Left renal cortex interstitium (tissue), 4 donors: ENCODE measurements around the gene KIF5C. TPM values are rescaled to one million over a fixed set of nuclear protein-coding genes. Genes with fewer than 3 reads are reported as not detected.
"Not testable (repeated sequence)": the region's sequence is repeated elsewhere in the genome, so short reads cannot be mapped to it uniquely, and the experiment has no call there.

Experiments used
- DNase-seq, 4 donors: peaks; one replicate each; pipeline ENCODE4 v3.0.0-alpha.2; 2013; ENCODE audit warnings: low read depth in 4 of 4, low spot score in 2 of 4, missing footprints in 1 of 4
- polyA plus RNA-seq, 4 donors: library from polyadenylated mRNA; unstranded; fragments of 120-200 nt; gene quantifications; one replicate each; pipeline ENCODE4 v1.2.1, GENCODE V29; 2013; ENCODE audit not compliant: insufficient read length in 4 of 4

Gene KIF5C
- polyA plus RNA-seq, 4 donors, result 3.8 to 5.7 (median 4.0) TPM

GRCh38 chr2:148959745-148960144 is 84.7 kb downstream of the KIF5C start:
- DNase-seq, result no peak

GRCh38 chr2:148960483-148960882 is 85.5 kb downstream of the KIF5C start:
- no peak for DNase-seq

DNA sequence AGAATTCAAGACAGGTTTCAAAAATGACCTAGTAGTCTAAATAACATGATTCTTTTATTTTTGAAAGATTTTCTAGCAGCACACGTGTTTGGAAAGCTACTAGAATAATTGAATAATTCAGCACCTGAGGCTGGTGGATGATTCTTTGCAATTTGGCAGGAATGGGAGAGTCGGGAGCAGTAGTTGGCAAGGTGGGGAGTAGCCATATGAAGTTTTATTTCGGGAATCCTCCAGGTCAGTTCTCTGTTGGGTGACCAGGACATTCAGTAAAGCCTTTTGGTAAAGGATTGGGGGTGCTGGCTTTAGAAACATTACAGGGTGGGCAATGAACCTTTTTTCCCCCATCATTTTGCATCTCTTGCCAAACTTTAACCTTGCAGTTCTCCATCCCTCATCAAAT is 88.4 kb downstream of the KIF5C start:
- no peak for DNase-seq

- DNase-seq, result no peak
These were observed 90.8 kb downstream of the KIF5C start for GRCh38 chr2:148965623-148966437.

DNA sequence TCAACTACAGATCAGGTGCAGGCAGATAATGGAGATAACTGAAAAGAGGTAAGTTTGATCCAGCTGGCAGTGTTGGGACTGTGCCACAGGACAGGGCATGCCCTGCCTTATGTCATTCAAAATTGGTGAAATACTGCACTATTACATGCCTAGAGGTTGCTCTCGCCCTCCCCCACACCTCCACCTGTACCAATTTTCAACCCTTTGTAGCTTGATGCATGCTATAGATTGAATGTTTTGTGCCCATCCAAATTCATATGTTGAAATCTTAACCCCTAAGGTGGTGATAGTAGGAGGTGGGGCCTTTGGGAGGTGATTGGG is 91.4 kb downstream of the KIF5C start:
- DNase-seq, result no peak

DNA sequence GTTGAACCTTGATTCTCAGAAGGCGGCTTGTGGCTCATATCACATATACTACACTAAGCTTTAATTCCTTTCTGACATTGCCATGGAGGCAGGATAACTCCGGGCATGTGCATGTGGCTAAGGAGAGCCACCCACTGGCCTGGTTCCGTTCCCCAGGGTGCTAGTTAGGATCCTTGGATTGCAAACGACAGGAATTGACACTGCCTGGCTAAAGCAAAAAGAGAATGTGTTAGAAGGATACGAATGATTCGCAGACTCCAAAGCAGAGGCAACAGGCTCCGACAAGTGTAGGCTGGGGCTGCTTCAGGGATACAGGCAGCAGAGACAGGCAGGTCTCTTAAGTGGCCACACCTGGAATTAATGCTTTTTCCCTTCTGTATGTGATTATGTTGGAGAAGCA is 92.0 kb downstream of the KIF5C start:
- no peak for DNase-seq

- peak in 1 of 4 donors; percentile 14 for DNase-seq
These were observed 92.6 kb downstream of the KIF5C start for GRCh38 chr2:148967578-148967977.

GRCh38 chr2:148968301-148968700 is 93.3 kb downstream of the KIF5C start:
- DNase-seq, result no peak

GRCh38 chr2:148968776-148969319 is 93.8 kb downstream of the KIF5C start:
- no peak for DNase-seq

DNA sequence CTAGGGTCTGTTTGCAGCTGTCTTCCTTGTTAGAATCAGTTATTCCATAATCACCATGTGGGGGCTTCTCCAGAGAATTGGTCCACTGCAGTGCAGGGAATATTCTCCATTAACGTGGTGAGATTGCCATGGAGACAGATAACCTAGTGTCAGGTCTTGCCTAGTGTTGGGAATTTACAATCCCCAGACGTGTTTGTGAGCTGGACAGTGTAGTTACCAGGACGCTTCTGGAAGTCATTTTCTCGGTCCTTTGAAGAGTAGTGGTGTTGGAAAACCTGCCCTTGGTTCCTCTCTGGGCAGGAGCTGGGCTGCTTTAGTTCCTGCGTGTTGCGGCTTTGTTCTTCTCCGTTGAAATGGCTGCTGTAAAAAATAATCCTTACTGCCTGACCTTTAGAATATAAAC is 94.6 kb downstream of the KIF5C start:
- DNase-seq, result no peak

- DNase-seq, result no peak
These were observed 95.4 kb downstream of the KIF5C start for GRCh38 chr2:148970385-148970784.

- no peak for DNase-seq
These were observed 96.5 kb downstream of the KIF5C start for GRCh38 chr2:148971547-148971946.

DNA sequence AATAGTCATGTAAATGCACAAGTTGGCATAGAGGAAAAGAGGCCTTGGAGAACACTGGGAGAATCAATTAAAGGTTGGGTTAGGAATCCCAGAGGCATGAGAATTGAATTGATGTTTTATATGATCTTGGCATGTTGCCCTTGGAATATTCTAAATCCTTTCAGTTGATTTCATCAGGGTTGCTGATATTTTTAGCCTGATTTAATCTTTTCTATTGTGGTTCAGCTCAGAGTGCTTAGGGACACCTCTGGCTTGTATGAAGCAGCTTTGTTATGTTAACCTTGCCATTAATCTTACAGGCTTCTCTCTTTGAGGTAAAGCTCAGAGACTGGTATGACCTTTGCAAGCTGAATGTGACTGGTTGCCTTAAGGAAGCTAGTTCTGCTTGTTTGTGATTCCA is 99.1 kb downstream of the KIF5C start:
- DNase-seq, result no peak

GRCh38 chr2:148978026-148978685 is 103.1 kb downstream of the KIF5C start:
- DNase-seq, result no peak

- DNase-seq, result no peak
These were observed 103.7 kb downstream of the KIF5C start for GRCh38 chr2:148978706-148979105.

GRCh38 chr2:148979164-148979918 is 104.3 kb downstream of the KIF5C start:
- DNase-seq, result no peak

DNA sequence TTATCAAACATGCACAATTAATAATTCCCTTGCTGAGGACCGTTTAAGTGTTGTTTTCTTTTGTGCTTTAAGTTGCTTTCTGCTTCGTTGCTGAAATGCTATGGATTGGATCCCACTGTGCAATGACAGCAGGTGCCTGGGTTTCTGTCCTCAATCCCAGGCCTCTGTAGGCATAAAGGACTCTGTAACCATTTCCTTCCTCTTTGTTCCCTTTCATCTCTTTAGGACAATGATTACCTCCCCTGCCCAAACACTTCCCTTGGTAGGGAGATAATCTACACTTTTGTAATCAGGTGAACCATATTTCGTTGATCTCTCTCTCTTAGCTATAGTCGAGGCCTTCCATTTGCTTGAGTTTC is 104.9 kb downstream of the KIF5C start:
- DNase-seq, result no peak

GRCh38 chr2:148980496-148980895 is 105.5 kb downstream of the KIF5C start:
- DNase-seq, result not testable (repeated sequence)

DNA sequence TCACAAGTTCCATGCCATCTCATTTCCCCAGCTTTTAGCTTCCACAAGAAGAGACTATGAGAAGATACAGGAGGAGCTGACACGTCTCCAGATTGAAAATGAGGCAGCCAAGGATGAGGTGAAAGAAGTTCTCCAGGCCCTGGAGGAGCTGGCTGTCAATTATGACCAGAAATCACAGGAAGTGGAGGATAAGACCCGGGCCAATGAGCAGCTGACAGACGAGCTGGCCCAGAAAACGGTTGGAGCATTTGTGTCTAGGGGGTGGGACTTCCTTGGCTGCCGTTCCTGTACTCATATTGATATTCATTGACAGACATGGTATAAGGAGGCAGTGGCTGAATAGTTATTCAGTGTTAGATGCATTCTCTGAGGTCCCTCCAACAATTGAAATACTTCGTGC is 106.3 kb downstream of the KIF5C start:
- DNase-seq, result no peak

DNA sequence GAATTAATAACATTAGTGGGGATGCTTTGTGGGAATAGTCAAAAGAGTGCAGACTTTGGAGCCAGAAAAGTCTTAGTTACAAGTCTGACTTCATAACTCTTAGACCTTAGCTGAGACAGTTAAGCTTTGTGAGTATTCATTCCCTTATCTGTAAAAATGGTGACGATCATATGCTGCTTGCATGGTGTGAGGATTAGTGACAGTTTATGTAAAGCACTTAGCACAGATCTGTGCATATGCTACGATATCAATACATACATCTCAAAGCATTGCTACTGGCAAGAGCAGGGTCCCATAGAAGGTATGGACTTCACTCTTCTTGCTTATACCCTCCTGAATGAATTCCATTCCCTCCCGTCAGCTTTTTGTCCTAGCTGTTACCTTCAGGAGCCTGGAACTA is 106.8 kb downstream of the KIF5C start:
- DNase-seq, result no peak

GRCh38 chr2:148982282-148982681 is 107.3 kb downstream of the KIF5C start:
- no peak for DNase-seq
